ENCODE data around the gene NPTX2.

GRCh38 chr7:98619450-98620321, 2.6 kb downstream of the NPTX2 start:
- TF ChIP-seq EZH2 (IDR thresholded peaks at IDR 0.05) (no peak), FOXP2 (optimal IDR thresholded peaks at IDR 0.05; ENCODE audit: control extremely low read depth, extremely low read length, insufficient read depth) (no peak)
